ENCODE measurements around the gene A4GALT. TPM values are rescaled to one million over a fixed set of nuclear protein-coding genes. Genes with fewer than 3 reads are reported as not detected.

The A4GALT gene
- total and polyA plus RNA-seq, 2 experiments from 2014 or later, result 7.0 to 16.2 TPM

GRCh38 chr22:42691440-42691839 is 29.2 kb downstream of the A4GALT start:
- no peaks in the 10 kb centered on the region for H3K9me3 Mint-ChIP-seq
- H3K4me1 ChIP-seq (ENCODE audit: insufficient read depth), result peaks cover 8% of the 10 kb centered on the region
- H4K20me1 ChIP-seq (replicated peaks; ENCODE audit: insufficient read depth), result no peaks in the 10 kb centered on the region
- ATAC-seq (no peak), DNase-seq (ENCODE audit: low spot score) (no peak)
- H3K4me2 ChIP-seq, result no peak overlapping the region
- H3K36me3 Mint-ChIP-seq (ENCODE audit: low read depth), result no peaks in the 10 kb centered on the region
- no peaks in the 10 kb centered on the region for H3K79me2 ChIP-seq (replicated peaks; ENCODE audit: insufficient read depth)
- no peak overlapping the region for H3K27ac Mint-ChIP-seq
- H3K4me3 ChIP-seq, result no peak overlapping the region
- peaks cover 17% of the 10 kb centered on the region for H3K4me1 Mint-ChIP-seq
- no peak overlapping the region for H3K4me3 Mint-ChIP-seq
- H3K27me3 Mint-ChIP-seq (ENCODE audit: insufficient read depth, low read depth, poor library complexity), result peaks cover 1% of the 10 kb centered on the region
- no peaks in the 10 kb centered on the region; the same call in 1 of the 2 replicates for H3K36me3 ChIP-seq (ENCODE audit: insufficient read depth)
- TF ChIP-seq EZH2phosphoT487 (IDR thresholded peaks at IDR 0.05; ENCODE audit: unreplicated experiment) (no peak), POLR2AphosphoS5 (IDR thresholded peaks at IDR 0.05; ENCODE audit: low read depth) (no peak), EZH2 (IDR thresholded peaks at IDR 0.05; ENCODE audit: low read depth, unreplicated experiment) (no peak), ZNF114 (CRISPR knock-in tag; IDR thresholded peaks at IDR 0.05) (no peak), ZNF331 (CRISPR knock-in tag; IDR thresholded peaks at IDR 0.05; ENCODE audit: low read depth) (no peak), STAT1 (IDR thresholded peaks at IDR 0.05; ENCODE audit: unreplicated experiment) (no peak), CREB1 (CRISPR knock-in tag; IDR thresholded peaks at IDR 0.05; ENCODE audit: low read depth) (no peak), NANOG (IDR thresholded peaks at IDR 0.05; ENCODE audit: borderline replicate concordance) (no peak), REST (IDR thresholded peaks at IDR 0.05; ENCODE audit: unreplicated experiment) (no peak), JUNB (IDR thresholded peaks at IDR 0.05; ENCODE audit: unreplicated experiment) (no peak)
- TF ChIP-seq, protein P1, sequence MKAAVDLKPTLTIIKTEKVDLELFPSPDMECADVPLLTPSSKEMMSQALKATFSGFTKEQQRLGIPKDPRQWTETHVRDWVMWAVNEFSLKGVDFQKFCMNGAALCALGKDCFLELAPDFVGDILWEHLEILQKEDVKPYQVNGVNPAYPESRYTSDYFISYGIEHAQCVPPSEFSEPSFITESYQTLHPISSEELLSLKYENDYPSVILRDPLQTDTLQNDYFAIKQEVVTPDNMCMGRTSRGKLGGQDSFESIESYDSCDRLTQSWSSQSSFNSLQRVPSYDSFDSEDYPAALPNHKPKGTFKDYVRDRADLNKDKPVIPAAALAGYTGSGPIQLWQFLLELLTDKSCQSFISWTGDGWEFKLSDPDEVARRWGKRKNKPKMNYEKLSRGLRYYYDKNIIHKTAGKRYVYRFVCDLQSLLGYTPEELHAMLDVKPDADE (IDR thresholded peaks at IDR 0.05), result no peak
- TF ChIP-seq, protein P2, sequence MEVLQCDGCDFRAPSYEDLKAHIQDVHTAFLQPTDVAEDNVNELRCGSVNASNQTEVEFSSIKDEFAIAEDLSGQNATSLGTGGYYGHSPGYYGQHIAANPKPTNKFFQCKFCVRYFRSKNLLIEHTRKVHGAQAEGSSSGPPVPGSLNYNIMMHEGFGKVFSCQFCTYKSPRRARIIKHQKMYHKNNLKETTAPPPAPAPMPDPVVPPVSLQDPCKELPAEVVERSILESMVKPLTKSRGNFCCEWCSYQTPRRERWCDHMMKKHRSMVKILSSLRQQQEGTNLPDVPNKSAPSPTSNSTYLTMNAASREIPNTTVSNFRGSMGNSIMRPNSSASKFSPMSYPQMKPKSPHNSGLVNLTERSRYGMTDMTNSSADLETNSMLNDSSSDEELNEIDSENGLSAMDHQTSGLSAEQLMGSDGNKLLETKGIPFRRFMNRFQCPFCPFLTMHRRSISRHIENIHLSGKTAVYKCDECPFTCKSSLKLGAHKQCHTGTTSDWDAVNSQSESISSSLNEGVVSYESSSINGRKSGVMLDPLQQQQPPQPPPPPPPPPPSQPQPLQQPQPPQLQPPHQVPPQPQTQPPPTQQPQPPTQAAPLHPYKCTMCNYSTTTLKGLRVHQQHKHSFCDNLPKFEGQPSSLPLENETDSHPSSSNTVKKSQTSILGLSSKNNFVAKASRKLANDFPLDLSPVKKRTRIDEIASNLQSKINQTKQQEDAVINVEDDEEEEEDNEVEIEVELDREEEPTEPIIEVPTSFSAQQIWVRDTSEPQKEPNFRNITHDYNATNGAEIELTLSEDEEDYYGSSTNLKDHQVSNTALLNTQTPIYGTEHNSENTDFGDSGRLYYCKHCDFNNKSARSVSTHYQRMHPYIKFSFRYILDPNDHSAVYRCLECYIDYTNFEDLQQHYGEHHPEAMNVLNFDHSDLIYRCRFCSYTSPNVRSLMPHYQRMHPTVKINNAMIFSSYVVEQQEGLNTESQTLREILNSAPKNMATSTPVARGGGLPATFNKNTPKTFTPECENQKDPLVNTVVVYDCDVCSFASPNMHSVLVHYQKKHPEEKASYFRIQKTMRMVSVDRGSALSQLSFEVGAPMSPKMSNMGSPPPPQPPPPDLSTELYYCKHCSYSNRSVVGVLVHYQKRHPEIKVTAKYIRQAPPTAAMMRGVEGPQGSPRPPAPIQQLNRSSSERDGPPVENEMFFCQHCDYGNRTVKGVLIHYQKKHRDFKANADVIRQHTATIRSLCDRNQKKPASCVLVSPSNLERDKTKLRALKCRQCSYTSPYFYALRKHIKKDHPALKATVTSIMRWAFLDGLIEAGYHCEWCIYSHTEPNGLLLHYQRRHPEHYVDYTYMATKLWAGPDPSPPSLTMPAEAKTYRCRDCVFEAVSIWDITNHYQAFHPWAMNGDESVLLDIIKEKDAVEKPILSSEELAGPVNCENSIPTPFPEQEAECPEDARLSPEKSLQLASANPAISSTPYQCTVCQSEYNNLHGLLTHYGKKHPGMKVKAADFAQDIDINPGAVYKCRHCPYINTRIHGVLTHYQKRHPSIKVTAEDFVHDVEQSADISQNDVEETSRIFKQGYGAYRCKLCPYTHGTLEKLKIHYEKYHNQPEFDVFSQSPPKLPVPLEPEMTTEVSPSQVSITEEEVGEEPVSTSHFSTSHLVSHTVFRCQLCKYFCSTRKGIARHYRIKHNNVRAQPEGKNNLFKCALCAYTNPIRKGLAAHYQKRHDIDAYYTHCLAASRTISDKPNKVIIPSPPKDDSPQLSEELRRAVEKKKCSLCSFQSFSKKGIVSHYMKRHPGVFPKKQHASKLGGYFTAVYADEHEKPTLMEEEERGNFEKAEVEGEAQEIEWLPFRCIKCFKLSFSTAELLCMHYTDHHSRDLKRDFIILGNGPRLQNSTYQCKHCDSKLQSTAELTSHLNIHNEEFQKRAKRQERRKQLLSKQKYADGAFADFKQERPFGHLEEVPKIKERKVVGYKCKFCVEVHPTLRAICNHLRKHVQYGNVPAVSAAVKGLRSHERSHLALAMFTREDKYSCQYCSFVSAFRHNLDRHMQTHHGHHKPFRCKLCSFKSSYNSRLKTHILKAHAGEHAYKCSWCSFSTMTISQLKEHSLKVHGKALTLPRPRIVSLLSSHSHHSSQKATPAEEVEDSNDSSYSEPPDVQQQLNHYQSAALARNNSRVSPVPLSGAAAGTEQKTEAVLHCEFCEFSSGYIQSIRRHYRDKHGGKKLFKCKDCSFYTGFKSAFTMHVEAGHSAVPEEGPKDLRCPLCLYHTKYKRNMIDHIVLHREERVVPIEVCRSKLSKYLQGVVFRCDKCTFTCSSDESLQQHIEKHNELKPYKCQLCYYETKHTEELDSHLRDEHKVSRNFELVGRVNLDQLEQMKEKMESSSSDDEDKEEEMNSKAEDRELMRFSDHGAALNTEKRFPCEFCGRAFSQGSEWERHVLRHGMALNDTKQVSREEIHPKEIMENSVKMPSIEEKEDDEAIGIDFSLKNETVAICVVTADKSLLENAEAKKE (CRISPR knock-in tag; IDR thresholded peaks at IDR 0.05), result no peak
- TF ChIP-seq, protein P3, sequence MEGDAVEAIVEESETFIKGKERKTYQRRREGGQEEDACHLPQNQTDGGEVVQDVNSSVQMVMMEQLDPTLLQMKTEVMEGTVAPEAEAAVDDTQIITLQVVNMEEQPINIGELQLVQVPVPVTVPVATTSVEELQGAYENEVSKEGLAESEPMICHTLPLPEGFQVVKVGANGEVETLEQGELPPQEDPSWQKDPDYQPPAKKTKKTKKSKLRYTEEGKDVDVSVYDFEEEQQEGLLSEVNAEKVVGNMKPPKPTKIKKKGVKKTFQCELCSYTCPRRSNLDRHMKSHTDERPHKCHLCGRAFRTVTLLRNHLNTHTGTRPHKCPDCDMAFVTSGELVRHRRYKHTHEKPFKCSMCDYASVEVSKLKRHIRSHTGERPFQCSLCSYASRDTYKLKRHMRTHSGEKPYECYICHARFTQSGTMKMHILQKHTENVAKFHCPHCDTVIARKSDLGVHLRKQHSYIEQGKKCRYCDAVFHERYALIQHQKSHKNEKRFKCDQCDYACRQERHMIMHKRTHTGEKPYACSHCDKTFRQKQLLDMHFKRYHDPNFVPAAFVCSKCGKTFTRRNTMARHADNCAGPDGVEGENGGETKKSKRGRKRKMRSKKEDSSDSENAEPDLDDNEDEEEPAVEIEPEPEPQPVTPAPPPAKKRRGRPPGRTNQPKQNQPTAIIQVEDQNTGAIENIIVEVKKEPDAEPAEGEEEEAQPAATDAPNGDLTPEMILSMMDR (conservative IDR thresholded peaks at IDR 0.05; ENCODE audit: low read depth in 2 of 2), result no peak
- H3K9me2 ChIP-seq (ENCODE audit: insufficient read depth), result no peaks in the 10 kb centered on the region
- no peak overlapping the region for H3K27ac ChIP-seq (ENCODE audit: low read depth)
- no peaks in the 10 kb centered on the region for H3K27me3 ChIP-seq (ENCODE audit: insufficient read depth)
- no peaks in the 10 kb centered on the region for H3F3A ChIP-seq (replicated peaks; ENCODE audit: low read depth)
- no peak overlapping the region for H2AFZ ChIP-seq
